Suprapubic skin (tissue), 4 donors: Measurements from ENCODE around the gene IFNA21.

Experiments used
- EP300 ChIP-seq: sonication (generic); formaldehyde crosslinking; IDR thresholded peaks from one replicate; pipeline ENCODE4 v1.6.1; 2017; ENCODE audit warnings: antibody characterized with exemption
- POLR2A ChIP-seq, 2 donors: fragments of 450-650 bp; IDR thresholded peaks; one replicate each; pipeline ENCODE4 v1.6.1; 2017; ENCODE audit warnings: antibody characterized with exemption in 2 of 2, mild to moderate bottlenecking in 2 of 2, moderate library complexity in 2 of 2
- POLR2AphosphoS5 ChIP-seq, 3 donors: sonication (generic); formaldehyde crosslinking; IDR thresholded peaks; one replicate each; pipeline ENCODE4 v1.6.1; 2017; ENCODE audit warnings: antibody characterized with exemption in 3 of 3
- TF ChIP-seq, protein P1 (sequence below), 2 donors: fragments of 200-600 bp in 1 of 2; fragments of 450-650 bp in 1 of 2; sonication (generic) in 1 of 2; IDR thresholded peaks; one replicate each; pipeline ENCODE4 v1.5.1; 2016 to 2019; ENCODE audit warnings: antibody characterized with exemption in 2 of 2, mild to moderate bottlenecking in 1 of 2, moderate library complexity in 1 of 2

DNA sequence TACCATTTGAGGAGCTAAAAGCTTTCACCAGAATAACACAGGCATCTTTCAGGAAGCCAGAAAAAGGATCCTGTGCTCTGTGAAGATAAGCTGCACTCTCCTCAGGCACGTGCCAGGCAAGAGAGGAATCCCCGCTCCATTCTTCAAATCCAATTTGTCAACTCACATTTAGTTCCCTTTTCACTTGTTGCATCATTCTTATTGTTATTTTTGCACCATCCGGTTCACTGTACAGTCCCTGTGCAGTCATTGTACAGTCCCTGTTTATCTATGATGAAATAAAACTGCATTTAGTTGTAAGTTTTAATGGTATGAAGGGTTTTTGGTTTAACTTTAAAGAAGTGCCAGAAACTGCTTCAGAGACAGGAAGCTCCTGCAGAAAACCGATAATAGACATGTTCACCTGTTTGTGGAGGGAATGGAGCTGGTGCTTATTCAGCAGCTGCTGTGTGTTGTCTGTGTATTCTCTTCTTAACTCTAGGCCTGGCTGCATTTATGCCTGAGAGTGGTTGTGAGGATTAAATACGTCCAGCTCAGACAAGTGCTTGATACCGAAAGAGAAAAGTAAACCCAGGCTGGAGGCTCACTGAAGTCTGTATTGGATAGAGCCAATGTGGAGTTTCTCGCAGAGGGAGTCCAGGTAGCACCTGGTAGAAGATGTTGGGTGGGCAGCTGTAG is 47.2 kb downstream of the IFNA21 start:
- TF ChIP-seq POLR2AphosphoS5 (IDR thresholded peaks at IDR 0.05) = no peak
- TF ChIP-seq, protein P1, sequence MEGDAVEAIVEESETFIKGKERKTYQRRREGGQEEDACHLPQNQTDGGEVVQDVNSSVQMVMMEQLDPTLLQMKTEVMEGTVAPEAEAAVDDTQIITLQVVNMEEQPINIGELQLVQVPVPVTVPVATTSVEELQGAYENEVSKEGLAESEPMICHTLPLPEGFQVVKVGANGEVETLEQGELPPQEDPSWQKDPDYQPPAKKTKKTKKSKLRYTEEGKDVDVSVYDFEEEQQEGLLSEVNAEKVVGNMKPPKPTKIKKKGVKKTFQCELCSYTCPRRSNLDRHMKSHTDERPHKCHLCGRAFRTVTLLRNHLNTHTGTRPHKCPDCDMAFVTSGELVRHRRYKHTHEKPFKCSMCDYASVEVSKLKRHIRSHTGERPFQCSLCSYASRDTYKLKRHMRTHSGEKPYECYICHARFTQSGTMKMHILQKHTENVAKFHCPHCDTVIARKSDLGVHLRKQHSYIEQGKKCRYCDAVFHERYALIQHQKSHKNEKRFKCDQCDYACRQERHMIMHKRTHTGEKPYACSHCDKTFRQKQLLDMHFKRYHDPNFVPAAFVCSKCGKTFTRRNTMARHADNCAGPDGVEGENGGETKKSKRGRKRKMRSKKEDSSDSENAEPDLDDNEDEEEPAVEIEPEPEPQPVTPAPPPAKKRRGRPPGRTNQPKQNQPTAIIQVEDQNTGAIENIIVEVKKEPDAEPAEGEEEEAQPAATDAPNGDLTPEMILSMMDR (IDR thresholded peaks at IDR 0.05) = no peak
- no peak for TF ChIP-seq POLR2A (IDR thresholded peaks at IDR 0.05)
- no peak for TF ChIP-seq EP300
